Neuronal stem cell (in vitro differentiated cells): ENCODE results near the gene TMEM205.
"Not testable (repeated sequence)": the region's sequence is repeated elsewhere in the genome, so short reads cannot be mapped to it uniquely, and the experiment has no call there.

ENCODE experiments used
- DNase-seq: peaks from one replicate; pipeline ENCODE4 v3.0.0-alpha.2; 2013; ENCODE audit warnings: low spot score
- H2AFZ ChIP-seq: one replicate; pipeline ENCODE4 v1.6.1; 2013; ENCODE audit warnings: mild to moderate bottlenecking, low read length, inconsistent platforms
- H2AK5ac ChIP-seq: 2 replicates; pipeline ENCODE4 v1.6.1; 2013; ENCODE audit warnings: low read depth, mild to moderate bottlenecking, inconsistent platforms, low read length, moderate library complexity, mixed read lengths
- H2BK120ac ChIP-seq: 2 replicates; pipeline ENCODE4 v1.6.1; 2013; ENCODE audit warnings: low read depth, mild to moderate bottlenecking, inconsistent platforms, low read length, moderate library complexity, mixed read lengths
- H2BK12ac ChIP-seq: one replicate; pipeline ENCODE4 v1.6.1; 2013; ENCODE audit warnings: low read length, inconsistent platforms
- H2BK15ac ChIP-seq: 2 replicates; pipeline ENCODE4 v1.6.1; 2013; ENCODE audit warnings: mild to moderate bottlenecking, low read length, inconsistent platforms, mixed read lengths
- H2BK5ac ChIP-seq: one replicate; pipeline ENCODE4 v1.6.1; 2013; ENCODE audit warnings: inconsistent platforms, mild to moderate bottlenecking, low read length, moderate library complexity
- H3K14ac ChIP-seq: one replicate; pipeline ENCODE4 v1.6.1; 2013; ENCODE audit warnings: low read length, inconsistent platforms
- H3K18ac ChIP-seq: 2 replicates; pipeline ENCODE4 v1.6.1; 2013; ENCODE audit warnings: low read length, inconsistent platforms
- H3K23ac ChIP-seq: 2 replicates; pipeline ENCODE4 v1.6.1; 2013; ENCODE audit warnings: low read depth, mild to moderate bottlenecking, mixed read lengths, low read length, inconsistent platforms; ENCODE audit not compliant: poor library complexity
- H3K27ac ChIP-seq: replicated peaks from 3 replicates; pipeline ENCODE4 v1.5.1; 2013; ENCODE audit warnings: low read length, inconsistent platforms
- H3K27me3 ChIP-seq, 3 experiments: 2 replicates each; pipeline ENCODE4 v1.6.1; 2013; ENCODE audit warnings: low read length in 3 of 3, mild to moderate bottlenecking in 2 of 3, inconsistent platforms in 1 of 3, low read depth in 1 of 3, mixed read lengths in 1 of 3, moderate library complexity in 1 of 3; ENCODE audit not compliant: control insufficient read depth in 3 of 3, insufficient read depth in 3 of 3
- H3K36me3 ChIP-seq, 2 donors: replicated peaks in 1 of 2; 2 replicates each; pipeline ENCODE4 v1.6.1; 2013; ENCODE audit warnings: low read length in 2 of 2; ENCODE audit not compliant: control insufficient read depth in 2 of 2, insufficient read depth in 2 of 2
- H3K4ac ChIP-seq: 2 replicates; pipeline ENCODE4 v1.6.1; 2013; ENCODE audit warnings: inconsistent platforms, mild to moderate bottlenecking, low read length, moderate library complexity
- H3K4me1 ChIP-seq, 2 donors: 1 replicate in 1 of 2; 2 replicates in 1 of 2; pipeline ENCODE4 v1.6.1; 2013; ENCODE audit warnings: low read length in 2 of 2, low read depth in 1 of 2; ENCODE audit not compliant: control insufficient read depth in 2 of 2, insufficient read depth in 1 of 2
- H3K4me2 ChIP-seq: one replicate; pipeline ENCODE4 v1.6.1; 2013; ENCODE audit warnings: mild to moderate bottlenecking, low read length, inconsistent platforms; ENCODE audit not compliant: insufficient read depth, poor library complexity, severe bottlenecking
- H3K4me3 ChIP-seq, 2 donors: 2 replicates each; pipeline ENCODE4 v1.5.1; 2013; ENCODE audit warnings: low read length in 2 of 2, mild to moderate bottlenecking in 2 of 2, inconsistent platforms in 1 of 2, moderate library complexity in 1 of 2
- H3K79me1 ChIP-seq: one replicate; pipeline ENCODE4 v1.6.1; 2013; ENCODE audit warnings: low read depth, mild to moderate bottlenecking, inconsistent platforms, low read length, moderate library complexity
- H3K9ac ChIP-seq: one replicate; pipeline ENCODE4 v1.6.1; 2013; ENCODE audit warnings: mild to moderate bottlenecking, low read depth, low read length, inconsistent platforms; ENCODE audit not compliant: poor library complexity
- H3K9me3 ChIP-seq, 2 donors: replicated peaks in 1 of 2; 2 replicates each; pipeline versions ENCODE3 to v1.6.1; 2013; ENCODE audit warnings: low read length in 2 of 2, mild to moderate bottlenecking in 2 of 2, inconsistent platforms in 1 of 2, low read depth in 1 of 2, mixed read lengths in 1 of 2, moderate library complexity in 1 of 2; ENCODE audit not compliant: control insufficient read depth in 2 of 2, insufficient read depth in 1 of 2
- H4K8ac ChIP-seq: one replicate; pipeline ENCODE4 v1.6.1; 2013; ENCODE audit warnings: low read depth, mild to moderate bottlenecking, inconsistent platforms, low read length, moderate library complexity
- H4K91ac ChIP-seq: one replicate; pipeline ENCODE4 v1.6.1; 2013; ENCODE audit warnings: low read length, low read depth, mild to moderate bottlenecking, inconsistent platforms; ENCODE audit not compliant: poor library complexity
- WGBS, 2 donors: extraction: QIAGEN DNeasy Blood & Tissue Kit; methylation state at CpG; one replicate each; pipeline ENCODE4 v1.1.7; 2013; ENCODE audit warnings: missing lambda C conversion rate in 2 of 2, mixed read lengths in 1 of 2; ENCODE audit not compliant: insufficient read length in 2 of 2, insufficient replicate concordance in 1 of 2; ENCODE audit errors: extremely low coverage in 2 of 2; 5-methylcytosine and 5-hydroxymethylcytosine counted together

TMEM205 gene

DNA sequence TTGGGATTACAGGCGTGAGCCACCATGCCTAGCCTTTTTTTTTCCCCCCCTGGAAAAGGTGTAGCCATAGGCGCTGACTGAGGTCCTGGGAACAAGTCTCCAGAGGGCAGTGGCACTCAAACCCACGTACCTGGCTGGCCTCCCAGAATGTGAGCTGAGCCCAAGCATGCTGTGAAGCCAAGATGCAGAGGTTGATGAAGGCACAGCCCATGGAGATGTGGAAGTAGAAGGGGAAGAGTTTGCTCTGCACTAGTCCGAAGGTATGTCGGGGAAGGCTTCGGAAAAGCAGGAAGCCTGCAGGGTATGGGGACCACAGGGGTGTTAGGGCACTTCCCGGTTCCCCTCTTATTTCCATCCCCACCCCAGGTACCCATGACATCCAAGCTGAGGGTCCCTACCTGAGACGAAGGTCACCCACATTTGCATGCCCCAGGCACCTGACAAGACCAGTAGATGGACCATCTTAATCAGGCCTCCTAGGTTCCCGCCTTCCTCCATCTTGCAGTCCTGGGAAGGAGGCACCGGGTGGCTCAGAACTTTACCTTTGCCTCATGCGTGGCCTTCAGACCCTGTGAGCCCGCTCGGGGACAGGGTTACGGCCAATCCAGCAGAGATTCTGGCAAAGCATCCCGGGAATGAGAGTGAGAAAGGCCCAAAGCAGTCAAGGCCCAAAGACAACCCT is 805 bp downstream of the TMEM205 start:
- Histone ChIP-seq H3K18ac (no peak overlapping the region), H2AFZ (peak overlapping the region; percentile 89), H3K36me3 (peaks cover 3 to 6% of the 10 kb centered on the region in 2 donors), H3K14ac (no peak overlapping the region), H4K91ac (no peak overlapping the region), H4K8ac (no peak overlapping the region), H3K4me1 (peaks cover 8 to 9% of the 10 kb centered on the region in 2 donors), H2BK15ac (no peak overlapping the region), H3K27me3 (no peaks in the 10 kb centered on the region), H2BK5ac (no peak overlapping the region), H3K4me3 (peak overlapping the region; percentile 58 to 89), H3K23ac (no peak overlapping the region), H2BK12ac (peak overlapping the region; percentile 50), H3K4ac (no peak overlapping the region), H3K4me2 (peak overlapping the region; percentile 55), H3K27ac (no peak overlapping the region), H2AK5ac (no peak overlapping the region), H3K9me3 (peaks cover 8 to 12% of the 10 kb centered on the region in 2 donors), H3K9ac (peak overlapping the region; percentile 75), H3K79me1 (no peaks in the 10 kb centered on the region), H2BK120ac (no peak overlapping the region)
- WGBS, 2 donors: no CpG with 5 or more reads among the region's 15 CpGs
- DNase-seq: no peak

DNA sequence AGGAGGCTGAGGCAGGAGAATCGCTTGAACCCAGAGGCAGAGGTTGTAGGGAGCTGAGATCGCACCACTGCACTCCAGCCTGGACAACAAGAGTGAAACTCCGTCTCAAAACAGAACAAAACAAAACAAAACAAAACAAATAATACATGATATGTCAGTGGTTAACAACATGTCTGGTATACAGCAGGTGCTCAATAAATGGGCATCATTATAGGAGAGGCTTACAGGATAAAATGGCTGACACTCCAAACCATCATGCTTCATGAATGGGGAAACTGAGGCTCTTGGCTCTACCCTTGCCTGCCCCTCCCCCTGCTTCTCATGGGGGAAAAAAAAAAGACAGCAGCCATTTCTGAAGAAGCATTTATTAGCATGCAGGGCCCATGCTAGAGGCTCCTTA is 3.6 kb downstream of the TMEM205 start:
- Histone ChIP-seq H2BK120ac (no peak overlapping the region), H3K14ac (no peak overlapping the region), H3K4ac (no peak overlapping the region), H3K36me3 (peaks cover 3 to 6% of the 10 kb centered on the region in 2 donors), H3K23ac (no peak overlapping the region), H3K9ac (no peak overlapping the region), H3K4me1 (peaks cover 11 to 14% of the 10 kb centered on the region in 2 donors), H2BK15ac (no peak overlapping the region), H3K27ac (no peak overlapping the region), H3K9me3 (no peaks in the 10 kb centered on the region), H3K27me3 (peaks cover 0 to 7% (median 0%) of the 10 kb centered on the region in 3 experiments), H2AFZ (no peak overlapping the region), H3K4me2 (no peak overlapping the region), H2AK5ac (no peak overlapping the region), H3K18ac (no peak overlapping the region), H3K4me3 (no peak overlapping the region), H3K79me1 (no peaks in the 10 kb centered on the region), H2BK5ac (no peak overlapping the region), H4K91ac (no peak overlapping the region), H4K8ac (no peak overlapping the region), H2BK12ac (no peak overlapping the region)
- no peak for DNase-seq
- WGBS, 2 donors: no CpG with 5 or more reads among the region's 3 CpGs

DNA sequence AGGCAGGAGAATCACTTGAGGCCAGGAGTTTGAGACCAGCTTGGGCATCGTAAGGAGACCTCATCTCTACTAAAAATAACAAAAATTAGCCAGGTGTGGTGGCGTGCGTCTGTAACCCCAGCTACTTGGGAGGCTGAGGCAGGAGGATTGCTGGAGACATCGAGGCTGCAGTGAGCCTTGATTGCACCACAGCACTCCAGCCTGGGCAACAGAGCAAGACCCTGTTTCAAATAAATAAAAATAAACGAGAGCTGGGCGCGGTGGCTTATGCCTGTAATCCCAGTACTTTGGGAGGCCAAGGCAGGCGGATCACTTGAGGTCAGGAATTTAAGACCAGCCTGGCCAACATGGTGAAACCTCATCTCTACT is 6.0 kb downstream of the TMEM205 start:
- Histone ChIP-seq H2AK5ac (peak overlapping the region; percentile 56), H2AFZ (peak overlapping the region; percentile 98), H3K4me3 (peak overlapping the region in 1 of 2 donors; percentile 63), H3K9ac (peak overlapping the region; percentile 78), H3K4me2 (peak overlapping the region; percentile 51), H3K36me3 (peaks cover 7 to 14% of the 10 kb centered on the region in 2 donors)
- H3K9me3 ChIP-seq, H3K4ac ChIP-seq, H3K4me1 ChIP-seq, H3K27ac ChIP-seq, H3K14ac ChIP-seq, H4K91ac ChIP-seq, H4K8ac ChIP-seq, H3K23ac ChIP-seq, H3K18ac ChIP-seq, H2BK15ac ChIP-seq, DNase-seq, H2BK12ac ChIP-seq, H2BK5ac ChIP-seq, H3K79me1 ChIP-seq, H2BK120ac ChIP-seq, H3K27me3 ChIP-seq: not testable (repeated sequence)
- WGBS, 2 donors: no CpG with 5 or more reads among the region's 8 CpGs

DNA sequence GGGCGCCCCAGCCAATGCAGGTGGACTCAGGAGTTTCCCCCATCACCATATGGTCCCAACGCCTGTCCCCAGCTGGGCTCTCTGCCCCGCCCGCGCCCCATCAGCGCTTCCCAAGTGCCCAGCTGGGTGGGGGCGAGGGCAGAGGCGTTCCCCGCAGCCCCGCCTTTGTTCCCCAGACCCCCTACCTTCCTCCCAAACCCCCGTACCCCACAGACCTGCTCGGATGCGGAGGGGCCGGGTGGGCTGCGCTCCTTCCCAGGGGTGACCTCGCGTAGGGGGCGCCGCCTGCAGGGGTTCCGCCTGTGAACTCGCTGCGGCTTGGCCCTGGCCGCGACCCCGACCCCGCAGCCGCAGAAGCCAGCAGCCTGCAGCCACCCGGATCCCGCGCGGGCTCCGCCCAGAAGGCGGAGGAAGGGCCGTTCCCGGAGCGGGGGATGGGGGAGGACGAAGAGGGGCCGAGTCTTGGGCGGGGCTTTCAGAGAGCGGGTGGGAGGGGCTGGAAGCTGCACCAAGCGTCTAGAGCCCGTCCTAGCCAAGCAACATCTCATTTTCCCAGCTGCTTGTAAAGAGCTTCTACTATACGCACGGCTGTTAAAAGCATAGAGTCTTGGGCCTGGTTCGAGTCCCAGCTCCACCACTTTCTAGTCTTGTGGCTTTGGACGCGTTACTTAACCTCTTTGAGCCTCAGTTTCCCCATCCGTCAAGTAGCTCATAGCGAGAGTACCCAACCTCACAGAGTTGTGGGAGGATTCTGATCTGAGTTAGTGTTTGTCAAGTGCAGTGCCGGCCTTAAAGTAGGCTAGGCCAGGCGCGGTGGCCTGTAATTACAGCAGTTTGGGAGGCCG is 6.6 kb downstream of the TMEM205 start, which contains the start of gene RAB3D:
RAB3D (minus strand) TSS at position 404 of the 845 bp plus-strand sequence. CDS start 2,258 bp downstream, outside the sequence.
- Histone ChIP-seq H3K79me1 (no peaks in the 10 kb centered on the region), H3K9ac (peak within 1 kb of the TSS; percentile 87), H2AK5ac (peak within 1 kb of the TSS; percentile 60), H3K9me3 (no peaks in the 10 kb centered on the region), H4K91ac (no peak within 1 kb of the TSS), H2BK5ac (no peak within 1 kb of the TSS), H3K23ac (peak within 1 kb of the TSS; percentile 81), H3K4me1 (peaks cover 2 to 6% of the 10 kb centered on the region in 2 donors), H2BK15ac (peak within 1 kb of the TSS; percentile 6), H4K8ac (no peak within 1 kb of the TSS), H3K27ac (no peak within 1 kb of the TSS), H3K36me3 (peaks cover 7 to 16% of the 10 kb centered on the region in 2 donors), H2BK120ac (no peak within 1 kb of the TSS), H3K27me3 (peaks cover 0 to 7% (median 0%) of the 10 kb centered on the region in 3 experiments), H2BK12ac (peak within 1 kb of the TSS; percentile 82), H2AFZ (peak within 1 kb of the TSS; percentile 98), H3K4me2 (peak within 1 kb of the TSS; percentile 85), H3K14ac (peak within 1 kb of the TSS; percentile 76), H3K18ac (peak within 1 kb of the TSS; percentile 84), H3K4ac (no peak within 1 kb of the TSS), H3K4me3 (peak within 1 kb of the TSS; percentile 63 to 82)
- WGBS, 2 donors: no CpG with 5 or more reads among the region's 53 CpGs
- peak; percentile 86 for DNase-seq
